Spleen (tissue), 11 donors: Measurements from ENCODE around the gene KRTAP10-1. TPM values are rescaled to one million over a fixed set of nuclear protein-coding genes. Genes with fewer than 3 reads are reported as not detected.

Experiments used
- DNase-seq: peaks from one replicate; pipeline ENCODE4 v3.0.0-alpha.2; 2020
- H3K27ac ChIP-seq, 8 donors: fragments of 200-600 bp; sonication (generic) in 7 of 8; 1 replicate in 4 of 8; 2 replicates in 4 of 8; pipeline versions ENCODE4 v1.5.0 to v1.8.0; 2016 to 2021; ENCODE audit warnings: inconsistent platforms in 4 of 8, mild to moderate bottlenecking in 4 of 8, moderate library complexity in 1 of 8
- H3K27me3 ChIP-seq, 7 donors: fragments of 200-600 bp; sonication (generic) in 6 of 7; replicated peaks in 1 of 7; 1 replicate in 4 of 7; 2 replicates in 3 of 7; pipeline versions ENCODE4 v1.5.0 to v1.8.0; 2016 to 2021; ENCODE audit warnings: inconsistent platforms in 3 of 7, mild to moderate bottlenecking in 1 of 7
- H3K36me3 ChIP-seq, 6 donors: fragments of 200-600 bp; sonication (generic) in 5 of 6; 1 replicate in 4 of 6; 2 replicates in 2 of 6; pipeline versions ENCODE4 v1.5.0 to v1.8.0; 2016 to 2021; ENCODE audit warnings: inconsistent platforms in 2 of 6
- H3K4me1 ChIP-seq, 6 donors: fragments of 200-600 bp; sonication (generic) in 5 of 6; 1 replicate in 3 of 6; 2 replicates in 3 of 6; pipeline versions ENCODE4 v1.5.0 to v1.8.0; 2016 to 2021; ENCODE audit warnings: inconsistent platforms in 3 of 6
- H3K4me3 ChIP-seq, 8 donors: fragments of 200-600 bp; sonication (generic) in 7 of 8; 1 replicate in 4 of 8; 2 replicates in 4 of 8; pipeline versions ENCODE4 v1.5.0 to v1.8.0; 2016 to 2021; ENCODE audit warnings: inconsistent platforms in 4 of 8, mild to moderate bottlenecking in 4 of 8, moderate library complexity in 2 of 8
- H3K9me3 ChIP-seq, 8 donors: fragments of 200-600 bp; sonication (generic) in 7 of 8; 1 replicate in 4 of 8; 2 replicates in 4 of 8; pipeline versions ENCODE4 v1.5.0 to v1.8.0; 2016 to 2021; ENCODE audit warnings: inconsistent platforms in 4 of 8
- POLR2A ChIP-seq, 3 donors: fragments of 450-650 bp; IDR thresholded peaks; one replicate each; pipeline ENCODE4 v1.5.1; 2017; ENCODE audit warnings: antibody characterized with exemption in 3 of 3, mild to moderate bottlenecking in 1 of 3
- POLR2AphosphoS5 ChIP-seq, 3 donors: sonication (generic); formaldehyde crosslinking; IDR thresholded peaks; one replicate each; pipeline ENCODE4 v1.5.1; 2017; ENCODE audit warnings: antibody characterized with exemption in 3 of 3
- WGBS, 5 donors: extraction: QIAGEN DNeasy Blood & Tissue Kit in 3 of 5; methylation state at CpG; one replicate each; pipeline versions ENCODE4 v1.1.5 to v1.1.7; 2013 to 2018; 5-methylcytosine and 5-hydroxymethylcytosine counted together
- intact Hi-C: fragments of 100-400 bp; cut with DNase I; formaldehyde crosslinking; loops from one replicate; pipeline ENCODE4 v1.15.0; 2023; ENCODE audit warnings: low total_unique reads
- polyA plus RNA-seq, 3 donors: library from polyadenylated mRNA; stranded (reverse); fragments of 200-250 nt; gene quantifications; one replicate each; pipeline ENCODE4 v1.2.1, GENCODE V29; 2013
- total RNA-seq, 7 donors: library from RNA; depleted of rRNA in 3 of 7; stranded (reverse); fragments of >200 nt in 3 of 7; fragmentation: NEBNext Ultra II Directional in 4 of 7; extraction: Animal tissue kit (Norgen Biotek cat#: 25700) in 4 of 7; gene quantifications; one replicate each; pipeline versions ENCODE4 v1.1.0 to v1.2.1, GENCODE V29; 2016 to 2021
- TF ChIP-seq, protein P1 (sequence below), 11 experiments: fragments of 200-600 bp in 7 of 11; fragments of 450-650 bp in 4 of 11; sonication (generic) in 4 of 11; IDR thresholded peaks in 8 of 11; conservative IDR thresholded peaks in 3 of 11; 1 replicate in 7 of 11; 2 replicates in 4 of 11; pipeline versions ENCODE4 v1.4.0 to v1.8.0; 2016 to 2021; ENCODE audit warnings: antibody characterized with exemption in 11 of 11, inconsistent platforms in 4 of 11, mild to moderate bottlenecking in 1 of 11
- donor health status: healthy with polysubstance abuse.
- donor health status: DM: no; HTN: no; CAD: no; lungs with moderate emphysema.
- donor health status: DM: no; HTN: no; CAD: no.
- donor health status: Bipolar disorder and iron deficiency.
- donor health status: healthy.
- donor health status: DM: no; HTN: no; CAD: no.
- donor health status: DM: yes; HTN: yes; CAD: no.

The KRTAP10-1 gene
- total and polyA plus RNA-seq, 10 donors = not detected

DNA sequence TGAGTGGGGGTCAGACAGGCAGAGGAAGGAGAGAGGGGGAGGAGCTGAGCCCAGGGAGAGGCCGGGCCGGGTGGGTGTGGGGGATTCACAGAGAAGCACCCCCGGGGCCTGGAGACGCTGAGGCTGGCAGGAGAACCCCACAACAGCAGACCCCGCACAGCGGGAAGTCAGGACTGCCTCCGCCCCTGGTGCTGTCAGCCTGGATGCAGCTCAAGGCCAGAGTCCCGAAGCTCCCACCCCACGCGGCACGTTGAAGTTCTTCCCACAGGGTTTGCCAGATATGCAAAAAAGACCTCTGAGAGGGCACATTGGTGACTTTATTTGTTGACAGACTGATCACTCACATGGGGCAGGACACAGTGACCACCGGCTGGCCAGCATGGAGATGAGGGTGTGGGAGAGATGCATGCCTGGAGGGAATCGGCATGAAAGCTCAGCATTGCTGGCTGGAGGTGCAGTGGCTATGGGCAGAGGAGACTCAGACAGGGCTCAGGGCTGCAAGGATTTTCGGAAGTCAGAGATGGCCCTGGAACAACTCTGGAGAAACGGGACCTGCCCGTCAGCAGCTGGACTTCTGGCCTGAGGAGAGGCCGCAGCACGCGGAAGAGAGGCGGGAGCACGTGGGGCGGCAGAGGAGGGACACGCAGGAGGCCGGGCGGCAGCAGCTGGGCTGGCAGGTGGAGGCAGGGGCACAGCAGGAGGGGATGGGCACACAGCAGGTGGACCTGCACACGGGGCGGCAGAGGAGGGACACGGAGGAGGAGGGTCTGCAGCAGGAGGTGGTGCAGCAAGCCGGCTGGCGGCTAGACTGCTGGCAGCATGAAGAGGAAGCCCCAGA, 17.7 kb upstream of the KRTAP10-1 start:
- no peak for TF ChIP-seq POLR2A (IDR thresholded peaks at IDR 0.05)
- TF ChIP-seq, protein P1, sequence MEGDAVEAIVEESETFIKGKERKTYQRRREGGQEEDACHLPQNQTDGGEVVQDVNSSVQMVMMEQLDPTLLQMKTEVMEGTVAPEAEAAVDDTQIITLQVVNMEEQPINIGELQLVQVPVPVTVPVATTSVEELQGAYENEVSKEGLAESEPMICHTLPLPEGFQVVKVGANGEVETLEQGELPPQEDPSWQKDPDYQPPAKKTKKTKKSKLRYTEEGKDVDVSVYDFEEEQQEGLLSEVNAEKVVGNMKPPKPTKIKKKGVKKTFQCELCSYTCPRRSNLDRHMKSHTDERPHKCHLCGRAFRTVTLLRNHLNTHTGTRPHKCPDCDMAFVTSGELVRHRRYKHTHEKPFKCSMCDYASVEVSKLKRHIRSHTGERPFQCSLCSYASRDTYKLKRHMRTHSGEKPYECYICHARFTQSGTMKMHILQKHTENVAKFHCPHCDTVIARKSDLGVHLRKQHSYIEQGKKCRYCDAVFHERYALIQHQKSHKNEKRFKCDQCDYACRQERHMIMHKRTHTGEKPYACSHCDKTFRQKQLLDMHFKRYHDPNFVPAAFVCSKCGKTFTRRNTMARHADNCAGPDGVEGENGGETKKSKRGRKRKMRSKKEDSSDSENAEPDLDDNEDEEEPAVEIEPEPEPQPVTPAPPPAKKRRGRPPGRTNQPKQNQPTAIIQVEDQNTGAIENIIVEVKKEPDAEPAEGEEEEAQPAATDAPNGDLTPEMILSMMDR (IDR thresholded peaks at IDR 0.05 in 8 of 11, conservative IDR thresholded peaks at IDR 0.05 in 3 of 11) = no peak
- no peak for TF ChIP-seq POLR2AphosphoS5 (IDR thresholded peaks at IDR 0.05)
- 55 to 65% (median 62%) methylated on average over 26 to 30 of the region's 30 CpGs for WGBS, 5 donors
- H3K4me1 ChIP-seq = peaks cover 0 to 14% (median 0%) of the 10 kb centered on the region in 6 donors
- H3K27ac ChIP-seq = no peak overlapping the region
- no peaks in the 10 kb centered on the region for H3K36me3 ChIP-seq
- DNase-seq = peak; percentile 65
- intact Hi-C loops = no loop called here
- H3K27me3 ChIP-seq = peaks cover 0 to 30% (median 0%) of the 10 kb centered on the region in 7 donors
- no peak overlapping the region for H3K4me3 ChIP-seq
- peaks cover 1 to 29% (median 10%) of the 10 kb centered on the region in 8 donors for H3K9me3 ChIP-seq

DNA sequence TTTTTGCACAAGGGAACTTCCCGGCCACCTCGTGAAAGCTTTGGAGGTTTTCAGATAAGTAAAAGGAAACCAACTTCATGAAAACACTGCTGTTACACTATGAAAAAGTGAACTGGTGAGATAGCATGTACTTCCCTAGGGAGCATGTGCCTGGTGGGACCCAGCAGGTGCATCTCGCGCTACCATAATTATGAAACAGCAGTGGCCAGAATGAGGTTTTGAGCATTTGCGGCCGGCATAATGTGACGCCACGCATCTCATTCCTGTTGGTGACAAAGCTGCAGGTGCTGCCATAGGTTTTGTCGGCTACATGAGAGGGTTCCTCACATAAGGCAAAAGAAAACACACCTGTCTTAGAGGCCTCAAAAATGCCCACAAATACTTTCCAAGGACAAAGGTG, 16.9 kb upstream of the KRTAP10-1 start:
- no peaks in the 10 kb centered on the region for H3K36me3 ChIP-seq
- DNase-seq = no peak
- no peak overlapping the region for H3K27ac ChIP-seq
- peaks cover 0 to 39% (median 0%) of the 10 kb centered on the region in 7 donors for H3K27me3 ChIP-seq
- peaks cover 0 to 14% (median 0%) of the 10 kb centered on the region in 6 donors for H3K4me1 ChIP-seq
- TF ChIP-seq POLR2AphosphoS5 (IDR thresholded peaks at IDR 0.05) (no peak), POLR2A (IDR thresholded peaks at IDR 0.05) (no peak)
- TF ChIP-seq, protein P1 (IDR thresholded peaks at IDR 0.05 in 8 of 11, conservative IDR thresholded peaks at IDR 0.05 in 3 of 11) = no peak
- 57 to 66% (median 63%) methylated on average over 9 of the region's 9 CpGs for WGBS, 5 donors
- intact Hi-C loops = no loop called here
- H3K9me3 ChIP-seq = peaks cover 0 to 20% (median 1%) of the 10 kb centered on the region in 8 donors
- H3K4me3 ChIP-seq = no peak overlapping the region

DNA sequence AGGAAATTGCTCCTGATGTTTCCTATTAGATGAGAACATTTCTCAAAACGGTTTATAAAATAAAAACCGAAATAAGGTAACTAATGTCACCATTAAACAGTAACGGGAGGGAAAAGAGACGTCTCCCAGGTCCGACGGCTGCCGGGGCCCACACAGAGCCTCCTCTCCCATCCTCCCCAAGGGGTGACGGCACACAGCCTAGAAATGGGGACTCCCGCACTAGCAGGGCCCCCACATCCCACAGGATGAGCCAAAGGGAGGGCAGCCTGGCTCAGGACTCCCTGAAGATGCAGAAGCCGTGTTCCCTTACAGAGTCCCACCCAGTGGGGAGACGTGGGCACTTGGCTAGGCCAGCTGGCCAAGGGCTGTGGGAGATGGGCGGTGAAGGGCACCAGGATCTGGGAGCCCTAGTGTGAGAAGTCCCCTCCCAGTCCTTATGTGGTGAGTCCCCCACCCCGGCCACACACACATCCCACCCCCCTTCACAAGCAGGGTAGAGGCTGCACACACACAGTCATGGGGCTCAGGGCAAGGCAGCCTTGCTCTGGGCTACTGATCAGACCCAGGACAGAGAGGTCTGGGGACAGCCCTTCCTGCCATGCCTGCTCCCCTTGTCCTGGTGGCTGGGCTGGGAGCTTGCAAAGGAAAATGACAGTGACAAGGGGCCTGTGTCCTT, 15.3 kb upstream of the KRTAP10-1 start:
- intact Hi-C loops = no loop called here
- Histone ChIP-seq H3K4me3 (no peak overlapping the region), H3K27me3 (peaks cover 0 to 54% (median 2%) of the 10 kb centered on the region in 7 donors), H3K9me3 (peaks cover 0 to 17% (median 0%) of the 10 kb centered on the region in 8 donors), H3K36me3 (no peaks in the 10 kb centered on the region), H3K4me1 (peaks cover 0 to 14% (median 0%) of the 10 kb centered on the region in 6 donors), H3K27ac (no peak overlapping the region)
- 80 to 83% (median 81%) methylated on average over 12 to 13 of the region's 13 CpGs for WGBS, 5 donors
- TF ChIP-seq, protein P1 (IDR thresholded peaks at IDR 0.05 in 8 of 11, conservative IDR thresholded peaks at IDR 0.05 in 3 of 11) = no peak
- no peak for TF ChIP-seq POLR2A (IDR thresholded peaks at IDR 0.05)
- DNase-seq = peak; percentile 63

DNA sequence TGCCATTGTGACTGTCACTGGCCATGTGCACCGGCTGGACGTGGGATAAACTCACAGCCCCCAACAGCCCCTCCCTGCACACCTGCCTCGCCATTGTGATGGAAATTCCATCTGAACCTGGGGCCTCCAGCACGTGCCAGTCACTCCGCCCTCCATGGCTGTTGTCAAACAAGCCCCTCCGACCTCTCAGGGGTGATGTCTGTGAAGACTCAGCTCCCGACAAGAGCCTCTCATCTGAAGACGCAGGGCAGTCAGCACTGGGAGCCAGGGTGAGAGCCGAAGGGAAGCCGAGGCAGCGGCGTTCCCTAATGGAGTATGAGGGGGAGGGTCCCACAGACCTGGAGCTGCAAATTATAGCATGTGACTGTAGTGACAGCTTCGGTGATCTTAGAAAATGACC, 12.7 kb upstream of the KRTAP10-1 start:
- DNase-seq = no peak
- intact Hi-C loops = no loop called here
- H3K4me1 ChIP-seq = peaks cover 0 to 13% (median 2%) of the 10 kb centered on the region in 6 donors
- no peak overlapping the region for H3K4me3 ChIP-seq
- H3K27me3 ChIP-seq = peaks cover 0 to 75% (median 6%) of the 10 kb centered on the region in 7 donors
- no peak overlapping the region for H3K27ac ChIP-seq
- peaks cover 0 to 10% (median under 1%) of the 10 kb centered on the region in 8 donors for H3K9me3 ChIP-seq
- H3K36me3 ChIP-seq = no peaks in the 10 kb centered on the region
- TF ChIP-seq POLR2AphosphoS5 (IDR thresholded peaks at IDR 0.05) (no peak), POLR2A (IDR thresholded peaks at IDR 0.05) (no peak)
- TF ChIP-seq, protein P1 (IDR thresholded peaks at IDR 0.05 in 8 of 11, conservative IDR thresholded peaks at IDR 0.05 in 3 of 11) = no peak
- WGBS, 5 donors = 75 to 85% (median 83%) methylated on average over 11 to 13 of the region's 13 CpGs
